ENCODE measurements around the gene ZFP69B.
"Not testable (repeated sequence)": the region's sequence is repeated elsewhere in the genome, so short reads cannot be mapped to it uniquely, and the experiment has no call there.

Gene ZFP69B

DNA sequence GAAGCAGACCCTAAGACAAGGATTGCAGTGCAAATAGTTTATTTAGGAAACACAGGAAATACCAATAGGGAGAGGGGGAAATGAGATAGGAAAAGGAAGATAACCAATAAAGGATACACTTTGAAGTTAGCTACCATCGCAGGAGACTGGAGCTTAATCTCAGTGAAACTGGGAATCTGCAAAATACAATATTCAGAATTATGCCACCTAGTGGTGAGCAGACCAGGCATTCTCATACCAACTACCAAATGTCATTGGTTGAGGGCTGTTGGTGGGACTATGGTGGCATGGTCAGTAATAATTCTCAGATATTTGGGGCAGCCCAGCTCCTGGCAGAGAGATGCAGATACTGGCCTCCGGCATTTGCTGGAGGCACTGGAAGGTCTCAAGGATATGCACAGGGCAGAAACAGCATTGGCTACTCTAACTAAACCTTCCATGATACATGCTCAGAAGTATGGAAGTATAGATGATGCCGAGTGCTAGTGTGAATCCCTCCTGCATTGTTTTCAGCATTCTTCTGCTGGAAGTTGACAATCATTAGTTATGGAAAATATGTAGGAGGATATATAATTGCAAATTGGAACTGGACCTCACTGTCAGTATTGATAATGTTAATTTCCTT is 11.8 kb upstream of the ZFP69B start:
- peak; percentile 6 for DNase-seq

DNA sequence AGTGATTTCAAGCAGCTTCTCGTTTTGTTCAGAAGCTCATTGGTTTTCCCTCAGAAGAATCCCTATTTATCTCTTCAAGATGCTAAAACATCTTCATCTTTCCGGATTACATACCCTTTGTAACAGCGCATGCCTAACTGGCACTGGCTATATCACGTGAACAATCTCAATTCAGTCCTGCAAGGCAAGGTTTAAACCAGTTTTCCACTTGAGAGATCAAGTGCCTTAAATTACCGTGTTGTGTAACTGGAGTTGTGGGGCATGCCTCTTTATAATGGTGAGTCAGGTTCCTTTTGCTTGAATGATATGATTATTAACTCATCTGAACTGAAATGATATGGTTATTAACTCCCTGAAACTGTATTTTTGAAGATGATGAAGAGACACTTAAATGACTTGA is 11.0 kb upstream of the ZFP69B start:
- no peak for DNase-seq

DNA sequence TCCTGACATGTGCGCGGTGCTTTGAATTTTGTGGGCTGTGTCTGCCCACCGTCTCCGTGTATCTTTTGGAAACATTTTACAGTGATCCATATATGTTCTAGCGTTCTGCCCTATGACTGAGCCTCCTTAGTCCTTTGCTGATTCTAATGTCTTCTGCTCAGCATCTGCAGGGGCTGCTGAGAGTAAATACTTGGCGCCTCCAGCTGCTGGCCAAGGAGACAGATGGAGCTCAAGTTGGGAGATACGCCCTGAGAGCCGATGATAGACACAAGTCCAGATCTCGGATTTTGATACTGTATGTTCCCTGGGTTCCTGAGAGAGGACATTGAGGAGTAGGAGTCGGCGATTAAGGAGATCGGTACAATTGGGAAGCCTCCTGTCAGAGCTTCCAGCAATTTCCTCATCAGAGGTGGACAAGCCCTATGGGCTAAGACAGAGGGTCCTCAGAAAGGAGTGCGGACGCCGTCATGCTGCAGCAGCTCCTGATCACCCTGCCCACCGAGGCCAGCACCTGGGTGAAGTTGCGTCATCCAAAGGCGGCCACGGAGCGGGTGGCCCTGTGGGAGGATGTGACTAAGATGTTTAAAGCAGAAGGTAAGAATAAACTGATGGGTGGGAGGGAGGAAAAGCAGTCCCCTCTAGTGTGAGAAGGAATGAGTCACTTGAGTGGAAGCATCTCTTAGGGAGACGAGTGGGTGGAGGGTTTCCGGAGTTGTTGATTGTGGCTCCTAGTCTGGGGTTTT is 390 bp downstream of the ZFP69B start:
- DNase-seq, result no peak

DNA sequence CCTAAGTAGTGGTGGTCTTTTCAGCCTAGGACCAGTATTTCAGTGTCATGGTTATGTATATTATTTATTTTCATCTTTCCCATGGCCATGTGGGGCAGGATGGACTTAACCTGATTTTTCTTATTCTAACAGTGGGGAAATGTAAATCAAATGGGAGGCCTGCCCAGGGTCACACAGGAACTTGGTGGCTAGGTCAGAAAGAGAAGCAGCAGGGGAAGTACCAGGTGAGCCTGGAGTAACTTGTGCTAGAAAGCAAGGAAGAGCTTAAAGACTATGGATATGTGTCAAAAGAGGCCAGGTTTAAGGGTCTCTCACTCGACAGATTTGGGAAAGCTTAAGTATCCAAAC is 936 bp downstream of the ZFP69B start:
- DNase-seq, result no peak

DNA sequence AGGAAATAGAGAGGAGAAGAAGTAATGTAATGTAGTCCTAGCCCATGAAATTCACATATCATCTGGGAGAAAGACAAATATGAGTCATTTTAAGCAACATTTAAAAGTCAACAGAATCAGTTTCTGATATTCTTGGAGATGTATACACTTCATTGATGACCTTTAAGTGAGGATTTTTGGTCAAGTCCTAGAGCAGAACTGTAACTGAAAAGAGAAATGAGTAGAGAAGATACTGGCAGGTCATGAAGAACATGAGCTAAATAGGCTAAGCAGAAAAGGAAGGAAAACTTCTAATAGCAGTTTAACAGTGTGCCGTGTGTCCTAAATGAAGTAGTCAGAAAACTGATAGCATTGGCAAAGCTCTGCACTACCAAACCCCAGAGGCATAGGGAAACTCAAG is 4.6 kb downstream of the ZFP69B start:
- DNase-seq, result no peak

DNA sequence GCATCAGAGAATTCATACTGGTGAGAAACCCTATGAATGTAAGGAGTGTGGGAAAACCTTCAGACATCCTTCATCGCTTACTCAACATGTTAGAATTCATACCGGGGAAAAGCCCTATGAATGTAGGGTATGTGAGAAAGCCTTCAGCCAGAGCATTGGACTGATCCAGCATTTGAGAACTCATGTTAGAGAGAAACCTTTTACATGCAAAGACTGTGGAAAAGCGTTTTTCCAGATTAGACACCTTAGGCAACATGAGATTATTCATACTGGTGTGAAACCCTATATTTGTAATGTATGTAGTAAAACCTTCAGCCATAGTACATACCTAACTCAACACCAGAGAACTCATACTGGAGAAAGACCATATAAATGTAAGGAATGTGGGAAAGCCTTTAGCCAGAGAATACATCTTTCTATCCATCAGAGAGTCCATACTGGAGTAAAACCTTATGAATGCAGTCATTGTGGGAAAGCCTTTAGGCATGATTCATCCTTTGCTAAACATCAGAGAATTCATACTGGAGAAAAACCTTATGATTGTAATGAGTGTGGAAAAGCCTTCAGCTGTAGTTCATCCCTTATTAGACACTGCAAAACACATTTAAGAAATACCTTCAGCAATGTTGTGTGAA is 12.8 kb downstream of the ZFP69B start:
- DNase-seq, result no peak

DNA sequence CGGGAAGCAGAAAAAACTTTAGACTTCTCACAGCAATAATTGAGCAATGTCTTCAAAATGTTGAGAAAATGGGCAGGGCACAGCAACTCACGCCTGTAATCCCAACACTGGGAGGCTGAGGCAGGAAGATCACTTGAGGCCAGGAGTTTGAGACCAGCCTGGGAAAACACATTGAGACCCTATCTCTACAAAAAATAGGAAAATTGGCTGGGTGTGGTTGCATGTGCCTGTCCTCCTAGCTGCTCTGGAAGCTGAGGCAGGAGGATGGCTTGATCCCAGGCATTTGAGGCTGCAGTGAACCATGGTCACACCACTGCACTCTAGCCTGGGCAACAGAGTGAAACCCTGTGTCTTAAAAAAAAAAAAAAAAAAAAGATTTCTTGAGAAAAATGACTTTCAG is 19.1 kb downstream of the ZFP69B start:
- no peak for DNase-seq

DNA sequence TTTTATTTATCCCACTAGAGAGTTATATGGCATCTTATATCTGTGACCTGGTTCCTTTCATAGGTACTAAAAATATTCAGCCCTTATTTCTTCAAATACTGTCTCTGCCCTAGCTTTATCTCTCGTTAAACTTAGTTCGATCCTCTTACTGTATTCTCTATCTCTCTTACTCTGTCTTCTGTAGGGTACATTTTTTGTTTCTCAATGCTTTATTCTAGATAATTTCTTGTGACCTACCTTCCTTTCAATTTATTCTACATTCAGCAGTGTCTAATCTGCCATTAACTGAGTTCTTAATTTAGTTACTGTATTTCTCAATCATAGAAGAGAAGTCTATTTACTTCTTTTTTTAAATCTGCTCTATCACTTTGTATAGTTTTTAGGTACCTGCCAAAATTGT is 25.0 kb downstream of the ZFP69B start:
- no peak for DNase-seq

DNA sequence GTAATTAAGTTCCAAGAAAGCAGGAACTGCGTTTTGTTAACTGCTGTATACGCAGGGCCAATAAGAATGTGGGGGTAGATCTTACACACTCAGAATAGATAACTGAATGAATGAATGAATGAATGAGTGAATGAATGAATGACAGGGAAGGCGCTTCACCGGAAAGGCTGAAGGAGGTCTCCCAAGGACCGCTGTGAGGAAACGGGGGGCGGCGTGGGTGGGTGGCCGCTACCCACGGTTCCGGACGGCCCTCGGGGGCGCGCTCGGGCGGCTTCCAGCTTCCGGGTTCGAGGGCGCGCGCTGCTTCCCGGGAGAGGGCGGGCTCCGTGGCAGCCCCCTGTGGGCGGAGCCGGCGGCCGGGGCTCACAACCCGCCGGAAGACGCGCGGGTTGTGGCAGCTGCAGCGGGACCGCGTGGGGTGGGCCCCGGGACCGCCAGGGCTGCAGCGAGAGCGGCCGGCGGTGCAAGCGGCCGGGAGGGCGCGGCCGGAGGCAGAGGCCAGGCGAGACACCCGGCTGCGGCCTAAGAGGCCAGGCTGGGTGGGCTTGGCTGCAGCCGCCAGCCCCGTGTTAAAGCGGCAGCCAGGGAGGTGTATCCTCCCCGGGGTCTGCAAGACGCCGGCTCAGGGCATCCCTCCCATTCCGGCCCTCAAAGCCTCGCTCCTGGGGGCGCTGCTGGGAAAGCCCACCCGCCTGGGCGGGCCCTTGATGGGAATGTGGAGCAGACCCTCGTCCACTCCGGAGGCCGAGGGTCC is 26.8 kb downstream of the ZFP69B start, which contains the start of gene ZFP69:
Gene ZFP69 (plus strand): TSS at position 367 of the 754 bp plus-strand sequence. CDS start 2,072 bp downstream, outside the sequence.
- DNase-seq, result peak; percentile 27

DNA sequence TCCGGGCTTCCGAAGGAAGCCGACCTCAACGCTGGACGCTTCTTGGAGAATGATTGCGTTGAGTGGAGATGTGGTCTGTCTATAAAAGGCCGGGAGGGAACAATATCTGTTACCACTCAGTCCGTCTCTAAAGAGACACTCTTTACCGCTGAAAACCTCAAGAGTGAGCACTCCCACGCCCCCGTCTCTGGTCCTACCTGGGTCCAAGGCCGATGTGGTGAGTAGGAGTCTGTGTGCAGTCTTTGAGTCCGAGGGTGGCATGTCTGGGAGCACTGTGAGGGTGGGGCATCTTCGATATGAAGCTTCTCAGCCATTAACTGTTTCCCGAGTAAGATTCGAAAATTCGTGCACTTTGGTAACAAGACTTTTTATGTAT is 27.4 kb downstream of the ZFP69B start:
- no peak for DNase-seq

DNA sequence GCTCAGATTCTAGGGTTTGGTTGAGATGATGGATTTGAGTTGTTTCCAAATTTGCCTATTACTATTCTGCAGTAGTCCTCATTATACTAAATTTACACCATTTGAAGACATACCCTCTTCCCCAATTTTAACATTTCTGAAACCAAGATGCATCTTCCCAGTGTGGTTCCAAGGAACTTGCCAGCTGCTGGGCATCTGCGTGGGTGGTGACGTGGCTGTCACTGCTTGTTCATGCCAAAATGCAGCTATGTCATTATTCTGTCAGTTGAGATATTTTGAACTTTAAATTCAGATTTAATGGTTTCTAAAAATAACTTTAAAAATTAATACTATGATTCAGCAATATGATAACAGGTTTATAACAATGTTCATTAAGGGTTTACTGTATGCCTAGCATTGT is 28.0 kb downstream of the ZFP69B start:
- no peak for DNase-seq

DNA sequence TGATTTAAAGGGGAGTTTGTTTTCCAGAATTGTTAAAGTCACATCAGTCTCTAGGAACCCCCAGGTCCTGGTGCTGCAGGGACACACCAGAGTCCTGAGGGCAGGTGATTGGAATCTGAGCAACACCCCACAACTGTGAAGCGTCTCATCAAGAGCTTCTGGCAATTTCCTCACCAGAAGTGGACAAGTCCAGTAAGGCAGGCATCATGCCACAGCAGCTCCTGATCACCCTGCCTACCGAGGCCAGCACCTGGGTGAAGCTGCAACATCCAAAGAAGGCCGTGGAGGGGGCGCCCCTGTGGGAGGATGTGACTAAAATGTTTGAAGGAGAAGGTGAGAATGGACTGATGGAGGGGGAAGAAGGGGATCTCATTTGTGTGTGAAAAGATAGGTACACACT is 28.9 kb downstream of the ZFP69B start:
- DNase-seq, result no peak

DNA sequence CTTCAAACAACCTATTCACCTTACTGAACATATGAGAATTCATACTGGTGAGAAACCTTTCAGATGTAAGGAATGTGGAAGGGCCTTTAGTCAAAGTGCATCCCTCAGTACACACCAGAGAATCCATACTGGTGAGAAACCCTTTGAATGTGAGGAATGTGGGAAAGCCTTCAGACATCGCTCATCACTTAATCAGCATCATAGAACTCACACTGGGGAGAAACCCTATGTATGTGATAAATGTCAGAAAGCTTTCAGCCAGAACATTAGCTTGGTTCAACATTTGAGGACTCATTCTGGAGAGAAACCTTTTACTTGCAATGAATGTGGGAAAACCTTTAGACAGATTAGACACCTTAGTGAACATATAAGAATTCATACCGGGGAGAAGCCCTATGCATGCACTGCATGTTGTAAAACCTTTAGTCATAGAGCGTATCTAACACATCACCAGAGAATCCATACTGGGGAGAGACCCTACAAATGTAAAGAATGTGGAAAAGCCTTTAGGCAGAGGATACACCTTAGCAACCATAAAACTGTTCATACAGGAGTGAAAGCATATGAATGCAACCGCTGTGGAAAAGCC is 45.1 kb downstream of the ZFP69B start:
- no peak for DNase-seq

DNA sequence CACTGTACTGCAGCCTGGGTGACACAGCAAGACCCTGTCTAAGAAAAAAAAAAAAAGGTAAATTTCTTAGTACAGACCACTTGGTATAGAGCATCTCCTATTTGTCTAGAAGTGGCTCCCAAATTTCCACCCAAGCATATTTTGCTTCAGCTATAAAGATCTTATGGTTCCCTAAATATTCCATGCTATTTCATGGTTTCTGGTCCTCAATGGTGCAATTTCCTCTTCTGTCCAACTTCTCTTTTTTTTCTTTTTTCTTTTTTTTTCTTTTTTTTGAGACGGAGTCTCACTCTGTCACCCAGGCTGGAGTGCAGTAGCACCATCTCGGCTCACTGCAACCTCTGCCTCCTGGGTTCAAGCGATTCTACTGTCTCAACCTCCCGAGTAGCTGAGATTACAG is 52.4 kb downstream of the ZFP69B start:
- not testable (repeated sequence) for DNase-seq

DNA sequence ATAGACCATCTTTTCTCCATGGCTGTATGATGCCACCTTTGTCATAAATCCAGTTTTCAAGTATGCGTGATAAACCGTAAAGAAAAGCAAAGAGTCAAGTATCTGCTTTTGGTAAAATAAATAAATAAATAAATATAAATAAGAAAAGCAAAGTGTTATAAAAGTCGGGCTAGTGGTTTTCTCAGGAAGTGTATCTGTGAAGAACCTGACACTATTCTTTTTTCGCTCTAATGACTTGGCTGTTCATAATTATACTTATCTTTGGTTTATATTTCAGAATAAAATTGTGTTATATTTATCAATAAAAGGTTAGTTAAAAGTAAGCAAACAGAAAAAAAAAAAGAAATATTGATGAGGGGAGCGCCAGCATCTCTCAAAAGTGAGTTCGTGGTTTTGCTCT is 57.7 kb downstream of the ZFP69B start:
- no peak for DNase-seq

DNA sequence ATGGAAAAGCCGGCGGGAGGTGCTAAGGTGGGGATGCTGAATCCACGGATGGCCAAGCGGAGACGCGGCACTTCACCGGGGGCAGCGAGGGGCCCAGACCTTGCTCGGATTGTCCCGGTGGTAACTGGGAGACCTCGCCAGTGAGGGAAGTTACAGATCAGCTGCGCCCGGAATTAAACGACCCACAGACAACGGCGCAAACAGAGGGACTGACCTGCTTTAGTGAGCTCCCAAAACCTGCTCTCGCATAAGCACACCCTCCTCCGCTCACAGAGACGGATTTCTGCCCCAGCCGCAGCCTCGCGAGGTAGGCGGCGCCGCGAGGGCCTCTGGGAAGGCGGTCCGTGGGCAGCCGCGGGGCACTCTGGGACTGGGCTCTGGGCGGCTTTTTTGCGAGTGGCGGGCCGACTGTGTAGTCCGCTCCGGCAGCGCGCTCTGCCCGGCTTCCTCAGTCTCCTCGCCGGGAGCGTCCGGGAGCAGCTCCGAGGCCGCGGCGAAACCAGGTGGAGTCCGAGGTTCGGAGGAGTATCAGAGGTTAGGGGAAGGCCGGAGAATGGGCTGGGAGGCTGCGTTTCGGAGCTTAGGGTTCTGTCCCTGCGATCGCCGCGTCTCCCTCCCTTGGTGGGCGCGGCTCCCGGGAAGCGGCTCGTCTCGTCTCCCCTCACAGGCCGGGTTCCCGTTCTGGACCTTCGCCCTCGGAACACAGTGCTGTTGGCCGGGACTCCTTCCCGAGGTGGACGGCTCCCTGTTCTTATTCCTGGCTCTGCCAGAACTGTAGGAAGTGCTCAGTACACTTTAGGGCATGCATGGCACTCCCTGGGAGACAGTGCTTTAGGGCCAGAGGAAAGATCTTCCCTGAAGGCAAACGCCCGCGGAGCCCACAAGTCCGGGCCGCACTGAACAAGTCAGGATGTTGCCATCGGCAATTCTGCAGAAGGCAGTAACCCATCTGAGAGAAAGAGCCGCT is 58.4 kb downstream of the ZFP69B start, which contains the start of gene EXO5:
Gene EXO5 (plus strand): TSS at position 393 of the 967 bp plus-strand sequence. CDS start 5,778 bp downstream, outside the sequence.
- peak; percentile 35 for DNase-seq

All from NCI-H1694 (cell line).